SKM-1 treated with dmso at 0.1 percent for 144 hours (cell line): Measurements from ENCODE around the gene IFT122.

Experiments
- DNase-seq: peaks from one replicate; lab custom pipeline; 2025; ENCODE audit not compliant: unreplicated experiment; lab: John Stamatoyannopoulos, UW

The IFT122 gene

DNA sequence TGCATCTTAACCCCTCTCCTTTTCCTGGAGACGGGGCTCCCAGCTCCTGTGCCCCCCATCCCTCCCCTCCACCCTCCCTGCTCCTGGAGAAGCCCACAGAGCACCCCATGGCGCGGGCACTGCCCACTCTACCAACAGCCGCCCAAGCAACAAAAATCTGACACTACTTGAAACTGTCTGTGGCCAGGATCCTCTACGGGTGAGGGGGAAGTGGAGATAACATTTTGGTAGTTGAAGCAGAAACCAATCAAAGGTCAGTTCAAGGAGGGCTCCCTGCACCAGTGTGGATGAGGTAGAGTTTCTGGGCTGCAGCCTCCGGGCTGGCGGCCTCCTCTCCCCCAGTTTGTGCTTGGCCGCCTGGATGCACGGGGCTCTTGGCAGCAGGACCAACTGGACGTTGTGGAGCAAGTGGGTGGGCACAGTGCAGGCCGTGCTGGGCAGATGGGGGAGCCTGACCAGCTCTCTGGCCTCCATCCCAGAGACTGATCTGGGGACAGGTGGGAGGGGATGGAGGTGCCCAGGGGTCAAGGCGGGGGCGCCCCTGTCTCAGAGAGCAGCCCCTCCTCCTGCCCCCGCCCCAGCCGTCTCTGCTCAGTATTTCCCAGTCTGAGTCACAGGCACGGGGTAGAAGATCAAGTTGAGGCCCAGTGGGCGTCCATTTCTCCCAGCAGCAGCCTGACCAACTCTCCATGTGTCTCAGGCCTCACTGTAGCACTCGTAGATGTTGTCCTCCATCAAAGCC, 115.8 kb downstream of the IFT122 start:
- no peak for DNase-seq

DNA sequence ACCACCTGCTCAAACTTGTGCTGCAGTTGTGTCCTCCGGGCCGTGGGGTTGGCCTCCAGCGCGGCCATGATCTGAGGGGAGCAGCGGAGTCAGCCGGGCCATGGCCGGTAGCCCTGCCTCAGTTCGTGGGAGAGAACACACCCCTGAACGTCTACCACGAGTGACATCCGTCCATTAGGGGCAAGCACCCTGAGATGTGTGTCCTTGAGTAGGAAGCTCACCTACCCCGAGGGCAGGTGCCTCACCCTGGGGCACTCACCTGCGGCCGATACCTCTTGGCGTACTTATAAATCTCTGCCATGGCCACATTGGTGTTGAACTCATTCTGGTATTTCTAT, 116.3 kb downstream of the IFT122 start:
- DNase-seq = no peak

DNA sequence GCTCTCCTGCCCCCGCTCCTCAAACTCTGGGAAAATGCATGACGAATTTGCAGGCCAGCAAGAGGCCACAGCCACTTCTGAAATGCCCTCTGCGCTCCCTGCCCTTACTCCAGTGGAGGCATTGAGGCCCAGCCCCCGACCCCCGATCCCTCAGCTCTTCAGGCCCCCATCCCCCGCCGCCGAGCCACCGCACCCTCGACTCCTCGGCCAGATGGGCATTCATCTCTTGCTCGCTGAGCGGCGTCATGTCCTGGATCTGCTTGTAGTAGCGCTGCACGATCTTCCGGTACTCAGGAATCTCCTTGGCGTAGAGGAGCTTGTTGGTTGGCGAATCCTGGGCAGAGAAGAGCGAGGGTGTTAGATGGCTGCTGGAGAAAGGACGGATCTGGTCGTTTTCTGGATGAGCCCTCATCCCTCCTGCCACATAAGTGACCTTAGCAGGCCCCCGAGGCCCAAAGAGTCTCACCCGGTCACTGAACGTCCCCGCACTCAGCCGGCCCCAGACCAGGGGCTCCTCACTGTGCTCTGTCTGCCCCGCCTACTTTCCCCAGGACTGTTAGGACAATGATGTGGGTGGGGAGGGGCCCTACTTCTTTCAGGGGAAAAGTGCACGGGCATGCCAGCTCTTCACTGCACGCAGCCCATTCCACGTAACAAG, 117.0 kb downstream of the IFT122 start:
- no peak for DNase-seq

DNA sequence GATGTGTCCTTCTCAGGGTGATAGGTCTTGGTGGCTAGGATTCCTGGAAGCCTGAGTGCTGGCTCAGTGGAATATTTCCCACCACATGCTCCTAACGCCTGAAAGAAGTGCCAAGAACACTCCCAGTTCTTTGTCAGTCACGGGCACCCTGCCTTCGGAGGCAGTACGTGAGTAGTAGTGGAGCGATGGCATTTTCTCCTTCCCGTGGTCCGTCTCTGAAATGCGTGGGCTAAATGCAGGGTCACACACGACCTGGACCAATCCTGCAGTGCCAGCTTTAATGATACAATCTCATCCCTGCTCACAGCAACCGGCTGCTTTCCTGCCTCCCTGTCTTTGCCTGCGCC, 117.5 kb downstream of the IFT122 start:
- DNase-seq = no peak

DNA sequence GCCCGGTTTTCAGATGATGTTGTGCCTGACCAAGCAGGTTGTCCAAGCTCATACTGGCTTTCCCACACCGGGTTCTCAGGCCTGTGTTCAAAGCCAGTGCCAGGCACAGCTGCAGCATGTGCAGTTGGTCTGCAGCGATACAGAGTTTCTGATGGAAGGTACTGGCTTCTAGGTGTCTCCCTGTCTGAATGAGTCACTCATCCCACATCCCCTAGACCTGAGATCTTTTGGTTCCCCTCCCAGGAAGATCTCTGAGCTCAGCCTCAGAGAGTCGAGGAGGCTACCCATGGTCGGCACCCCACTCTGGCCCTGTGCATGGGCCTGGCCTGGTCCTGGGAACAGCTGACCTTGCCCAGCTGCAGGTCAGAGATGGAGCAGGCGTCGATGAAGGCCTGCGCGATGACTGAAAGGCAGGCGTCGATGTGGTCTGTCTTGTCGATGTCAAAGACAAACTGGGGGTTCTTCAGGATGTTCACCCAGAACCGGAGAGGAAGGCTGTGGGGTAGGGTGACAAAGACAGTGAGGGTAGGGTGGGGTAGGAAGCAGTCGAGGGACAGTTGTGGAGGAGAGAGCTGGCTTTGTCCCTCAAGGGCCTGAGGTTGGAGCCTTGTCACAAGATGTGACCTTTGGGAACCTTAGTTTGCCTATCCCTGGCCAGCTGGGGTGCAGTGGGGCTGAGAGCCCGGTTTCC, 118.2 kb downstream of the IFT122 start:
- DNase-seq = no peak

DNA sequence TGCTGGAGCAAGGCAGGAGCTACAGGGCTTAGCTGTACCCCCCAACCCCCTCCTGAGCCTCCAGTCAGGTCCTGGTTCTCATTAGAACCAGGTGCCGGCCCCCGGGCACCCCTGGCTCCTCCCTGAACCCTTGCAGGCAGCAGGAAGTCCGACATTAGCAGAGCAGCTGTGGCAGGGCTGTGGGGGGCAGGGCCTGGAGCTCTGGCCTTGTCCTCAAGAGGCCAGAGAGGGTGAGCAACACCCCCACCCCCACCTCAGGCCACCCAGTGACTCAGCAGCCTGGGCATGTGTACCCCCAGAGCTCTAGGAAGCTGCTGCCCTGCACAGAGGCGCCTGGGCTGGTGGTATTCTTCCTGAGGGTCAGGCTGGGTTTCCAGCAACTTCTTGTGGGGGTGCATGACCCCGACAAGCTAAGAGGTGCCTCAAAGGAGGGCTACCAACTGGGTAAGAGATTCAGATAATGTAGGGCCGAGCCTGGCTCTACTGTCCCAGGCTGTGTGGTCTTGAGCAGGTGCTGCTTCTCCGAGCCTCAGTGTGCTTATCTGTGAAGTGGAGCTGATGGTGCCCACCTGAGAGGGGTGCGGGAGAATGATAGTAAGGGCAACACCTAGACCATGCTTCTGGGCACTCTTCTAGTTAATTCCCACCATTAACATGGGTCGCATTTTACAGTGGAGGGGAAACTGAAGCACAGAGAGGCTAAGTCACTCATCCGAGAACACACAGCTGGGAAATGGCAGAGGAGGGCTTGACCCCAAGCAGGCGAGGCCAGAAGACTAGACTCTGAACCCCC, 118.9 kb downstream of the IFT122 start:
- DNase-seq = peak; percentile 34

DNA sequence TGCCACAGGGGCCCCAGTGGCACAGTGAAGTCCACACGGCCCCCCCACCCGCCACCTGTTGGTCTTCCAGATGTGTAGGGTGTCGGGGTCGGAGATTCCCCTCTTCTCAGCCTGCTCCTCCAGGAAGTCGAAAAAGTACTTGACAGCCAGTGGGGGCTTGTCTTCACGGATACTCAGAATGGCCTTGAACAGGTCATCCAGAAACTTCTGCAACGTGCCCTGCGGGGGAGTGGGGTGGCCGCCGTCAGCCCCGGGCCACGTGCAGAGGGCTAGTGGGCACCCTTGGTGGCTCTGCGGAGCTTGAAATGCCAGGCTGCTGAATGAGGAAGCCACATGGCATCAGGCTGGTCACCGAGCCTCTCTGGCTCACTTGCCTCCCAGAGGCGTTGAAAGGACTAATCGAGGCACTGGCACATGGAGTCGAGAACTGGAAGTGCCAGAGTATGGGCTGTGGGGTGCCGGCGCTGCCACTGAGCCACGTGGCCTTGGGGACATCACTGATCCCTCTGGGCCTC, 119.6 kb downstream of the IFT122 start:
- no peak for DNase-seq

DNA sequence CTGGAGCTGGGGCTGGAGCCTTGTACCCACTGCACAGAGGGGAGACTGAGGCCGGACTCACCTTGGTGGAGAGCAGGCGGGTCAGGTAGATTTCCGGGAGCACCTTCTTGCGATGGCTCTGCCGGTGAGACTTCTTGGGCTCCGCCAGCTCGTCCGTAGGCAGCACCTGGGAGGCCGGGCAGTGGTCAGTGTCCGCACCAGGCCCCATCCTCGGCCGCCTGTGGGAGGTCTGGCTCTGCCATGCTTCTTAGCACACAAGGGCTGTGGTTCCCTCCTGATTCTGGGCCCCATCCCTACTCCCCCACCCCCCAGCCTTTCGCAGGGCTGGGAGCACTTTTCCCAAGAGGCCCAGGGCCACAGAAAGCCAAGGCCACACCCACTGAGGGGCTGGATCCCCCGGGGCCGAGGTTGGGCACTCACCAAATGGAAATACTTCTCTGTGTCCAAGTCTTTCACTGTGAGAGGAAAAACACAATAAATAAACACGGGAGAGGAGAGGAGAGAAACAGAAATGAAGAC, 120.3 kb downstream of the IFT122 start:
- no peak for DNase-seq

DNA sequence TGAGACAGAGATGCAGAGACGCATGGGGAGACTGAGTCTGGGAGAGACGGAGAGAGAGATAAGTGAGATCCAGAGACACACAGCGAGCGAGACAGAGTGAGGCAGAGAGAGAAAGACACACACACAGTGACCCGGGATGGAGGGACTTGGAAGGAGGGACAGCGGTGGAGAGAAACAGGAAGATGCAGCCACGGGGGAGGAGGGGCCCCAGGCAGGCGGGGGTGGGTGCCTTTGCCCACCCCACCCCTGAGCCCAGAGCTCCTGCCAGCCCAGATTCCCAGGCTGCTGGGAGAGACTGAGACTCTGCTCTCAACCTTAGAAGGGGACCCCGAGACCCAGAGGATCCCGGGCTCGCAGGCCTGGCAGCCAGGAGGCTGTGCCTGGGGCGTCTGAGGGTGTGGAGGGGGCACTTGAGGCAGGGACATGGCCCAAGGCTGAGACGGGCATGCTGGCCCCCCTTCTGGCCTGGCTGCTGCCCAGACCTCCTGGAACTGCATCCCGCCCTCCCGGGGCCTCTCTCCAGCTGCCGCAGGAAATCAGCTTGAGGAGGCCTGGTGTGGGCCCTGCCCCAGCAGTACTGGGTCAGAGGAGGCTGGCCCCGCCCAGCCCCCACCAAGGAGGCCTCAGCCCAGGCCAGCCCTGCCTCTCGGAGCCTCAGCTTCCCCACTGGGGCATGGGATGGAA, 121.0 kb downstream of the IFT122 start:
- DNase-seq = no peak

DNA sequence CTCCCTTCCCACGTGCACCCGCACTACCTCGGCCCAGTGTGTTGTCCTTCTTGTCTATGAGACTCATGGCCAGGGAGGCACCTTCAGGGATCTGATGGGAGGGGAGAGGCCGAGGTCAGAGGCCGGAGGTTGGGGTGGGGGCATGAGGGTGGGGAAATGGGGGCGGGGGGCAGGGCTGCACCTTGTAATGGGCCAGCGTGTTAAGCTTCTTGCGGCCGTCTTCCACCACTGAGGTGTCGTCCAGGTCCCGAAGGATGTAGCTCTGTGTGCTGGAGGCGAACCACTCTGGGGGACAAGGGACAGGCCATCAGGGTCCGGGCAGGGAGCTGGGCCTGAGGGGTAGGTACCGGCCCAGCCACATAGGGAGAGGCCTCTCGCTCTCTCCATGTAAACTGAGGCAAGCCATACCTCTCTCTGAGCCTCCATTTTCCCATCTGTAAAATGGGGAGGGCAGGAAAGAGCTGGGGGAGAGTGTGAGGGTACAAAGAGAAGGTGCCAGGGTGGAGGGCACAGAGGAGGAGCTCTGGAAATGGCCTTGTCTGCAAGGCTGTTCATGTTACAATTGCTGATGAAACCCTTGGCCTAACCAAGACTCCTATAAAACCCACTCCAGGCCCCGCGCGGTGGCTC, 121.7 kb downstream of the IFT122 start:
- no peak for DNase-seq

DNA sequence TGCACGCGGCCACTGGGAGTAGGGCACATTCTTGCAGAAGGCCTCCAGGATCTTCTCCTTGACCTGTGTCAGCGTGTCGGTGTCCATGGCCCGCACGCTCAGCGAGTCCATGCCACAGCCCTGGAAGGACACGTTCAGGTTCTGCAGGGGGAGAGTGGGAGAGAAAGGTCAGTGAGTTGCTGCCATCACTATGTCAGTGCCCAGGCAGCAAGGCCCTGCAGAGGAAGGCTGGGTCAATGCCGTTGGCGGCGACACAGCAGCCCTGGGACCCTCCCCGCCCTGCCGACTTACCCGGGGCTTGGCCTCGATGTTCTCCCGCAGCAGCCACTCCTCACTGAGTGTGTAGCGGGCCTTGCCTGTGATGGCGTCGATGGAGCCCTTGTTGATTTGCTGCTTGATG, 122.8 kb downstream of the IFT122 start:
- DNase-seq = no peak

DNA sequence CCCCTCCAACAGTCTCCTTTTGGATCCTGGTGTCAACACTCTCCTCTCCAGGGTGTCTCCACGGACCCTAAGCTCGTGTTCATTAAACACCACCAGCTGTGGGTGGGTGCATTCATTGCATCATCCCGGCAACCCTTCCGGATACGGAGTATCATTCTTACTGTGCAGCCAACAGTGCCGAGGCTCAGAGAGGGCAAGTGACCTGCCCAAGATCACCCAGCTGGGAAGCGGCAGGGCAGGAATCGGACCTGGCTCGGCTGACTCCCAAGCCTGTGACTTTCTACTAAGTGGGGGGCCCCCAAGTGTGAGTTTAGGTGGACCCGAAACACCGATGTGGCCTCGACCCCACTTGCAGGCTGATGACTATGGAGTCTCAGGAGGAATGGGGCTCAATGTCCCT, 123.3 kb downstream of the IFT122 start:
- DNase-seq = no peak

DNA sequence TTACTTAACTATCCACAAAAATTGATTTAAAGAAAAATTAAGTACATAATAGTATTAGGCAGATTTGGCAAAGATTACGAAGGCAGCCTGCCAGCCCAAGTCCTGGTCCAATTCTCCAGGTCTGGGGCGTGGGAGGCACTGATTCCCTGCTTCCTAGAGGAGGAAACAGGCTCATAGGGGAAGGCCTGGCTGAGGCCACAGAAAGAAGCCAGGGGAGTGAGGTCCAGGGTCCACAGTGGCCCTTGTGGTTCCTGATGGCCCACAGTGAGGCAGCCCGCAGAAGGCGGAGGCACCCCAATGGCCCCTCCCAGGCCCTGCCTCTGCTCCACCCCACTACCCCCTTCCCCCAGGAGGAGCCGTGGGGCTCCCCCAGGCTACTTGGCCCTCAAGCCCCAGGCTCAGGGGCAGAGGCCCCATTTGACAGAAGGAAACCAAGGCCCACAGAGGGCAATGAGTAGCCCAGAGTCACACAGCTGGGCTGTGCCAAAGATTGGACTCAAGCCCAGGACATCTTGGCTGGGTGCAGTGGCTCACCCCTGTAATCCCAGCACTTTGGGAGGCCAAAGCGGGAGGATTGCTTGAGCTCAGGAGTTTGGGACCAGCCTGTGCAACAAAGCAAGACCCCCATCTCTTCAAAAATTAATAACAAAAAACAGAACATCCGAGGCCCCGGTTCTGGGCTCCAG, 124.0 kb downstream of the IFT122 start:
- no peak for DNase-seq

DNA sequence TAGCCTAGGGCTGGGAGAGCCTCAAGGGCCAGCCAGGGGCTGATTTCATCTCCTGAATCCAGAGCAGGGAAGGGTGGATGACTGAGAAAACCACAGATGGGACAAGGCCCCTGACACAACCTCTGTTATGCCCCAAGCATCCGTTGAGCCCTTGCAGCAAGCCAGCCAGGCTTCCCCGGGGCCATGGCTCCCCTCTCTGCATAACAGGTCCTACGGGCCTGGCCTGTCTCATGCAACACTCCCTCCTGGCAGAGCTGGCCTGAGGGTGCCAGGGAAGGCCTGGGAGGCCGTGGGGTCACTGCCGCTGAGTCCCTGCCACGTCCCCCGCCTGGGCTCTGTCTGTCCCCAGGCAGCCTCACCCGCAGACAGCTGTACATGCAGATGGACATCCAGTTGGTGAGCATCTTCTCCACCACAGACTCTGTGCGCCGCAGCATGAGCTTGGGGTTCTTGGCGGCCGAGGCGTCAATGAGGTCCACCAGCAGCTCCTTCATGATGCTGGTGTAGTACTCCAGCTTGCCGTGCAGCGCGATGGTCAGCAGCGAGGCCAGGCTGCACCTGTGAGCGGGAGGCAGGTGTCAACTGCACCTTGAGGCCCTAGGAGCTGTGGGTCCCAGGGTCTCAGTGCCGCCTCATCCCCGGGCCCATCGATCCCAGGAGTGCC, 125.1 kb downstream of the IFT122 start:
- no peak for DNase-seq

DNA sequence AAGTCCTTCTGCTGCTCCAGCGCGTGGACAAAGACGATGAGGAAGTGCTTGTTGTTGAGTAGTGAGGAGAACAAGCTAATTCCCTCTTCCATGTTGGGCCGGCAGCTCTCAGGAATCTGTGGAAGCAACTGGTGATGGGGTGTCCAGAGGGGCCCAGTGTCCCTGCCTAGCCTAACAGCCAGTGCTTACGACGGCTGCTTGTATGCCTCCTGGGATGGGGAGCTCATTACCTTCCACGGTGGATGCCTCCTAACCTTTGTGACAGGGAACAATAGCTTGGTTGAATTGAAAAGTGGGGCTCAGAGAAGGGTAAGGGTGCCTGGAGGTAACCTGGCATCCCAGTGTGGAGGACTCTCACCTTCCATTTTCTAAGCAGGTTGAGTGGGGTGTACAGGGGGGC, 125.9 kb downstream of the IFT122 start:
- DNase-seq = no peak

DNA sequence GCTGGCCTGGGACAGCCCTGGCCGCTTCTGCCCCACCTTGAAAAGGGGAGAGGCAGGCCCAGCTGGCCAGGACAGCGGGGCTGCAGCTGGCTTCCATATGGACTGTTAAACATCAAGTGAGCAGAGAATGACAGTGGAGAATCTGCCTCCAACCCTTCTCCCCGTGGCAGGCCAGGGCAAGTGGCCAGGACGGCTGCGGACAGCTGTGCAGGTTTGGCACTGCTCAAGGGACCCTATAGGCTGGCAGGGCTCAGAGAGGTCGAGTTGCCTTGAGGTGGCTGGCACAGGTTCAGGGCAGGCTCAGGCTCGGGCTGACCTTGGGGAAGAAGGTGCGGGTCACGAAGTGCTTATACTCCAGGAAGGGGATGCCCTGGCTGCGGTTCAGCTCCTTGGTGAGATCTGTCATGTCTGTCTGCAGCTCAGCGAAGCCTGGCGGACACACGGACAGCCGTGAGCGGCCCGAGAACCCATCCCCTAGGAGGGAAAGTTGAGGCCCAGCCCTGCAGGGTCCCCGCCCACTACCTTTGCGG, 127.2 kb downstream of the IFT122 start:
- DNase-seq = no peak

DNA sequence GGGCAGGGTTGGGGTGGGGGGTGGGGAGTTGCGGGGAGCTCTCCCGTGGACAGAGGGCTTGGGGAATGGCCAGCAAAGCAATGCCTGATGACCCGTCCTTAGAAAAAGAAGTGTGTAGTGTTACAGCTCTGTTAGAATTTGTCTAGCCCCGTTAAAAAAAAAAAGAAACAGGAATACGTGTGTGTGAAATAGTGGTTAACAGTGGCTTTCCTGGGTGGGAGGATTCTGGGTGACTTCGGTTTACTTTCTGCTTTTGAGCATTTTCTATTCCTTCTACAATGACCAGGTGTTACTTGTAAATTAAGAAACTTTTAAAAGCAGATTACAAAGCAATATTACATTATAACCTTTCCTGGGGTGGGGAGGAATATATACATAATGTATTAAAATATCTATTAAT, 127.9 kb downstream of the IFT122 start:
- DNase-seq = no peak

DNA sequence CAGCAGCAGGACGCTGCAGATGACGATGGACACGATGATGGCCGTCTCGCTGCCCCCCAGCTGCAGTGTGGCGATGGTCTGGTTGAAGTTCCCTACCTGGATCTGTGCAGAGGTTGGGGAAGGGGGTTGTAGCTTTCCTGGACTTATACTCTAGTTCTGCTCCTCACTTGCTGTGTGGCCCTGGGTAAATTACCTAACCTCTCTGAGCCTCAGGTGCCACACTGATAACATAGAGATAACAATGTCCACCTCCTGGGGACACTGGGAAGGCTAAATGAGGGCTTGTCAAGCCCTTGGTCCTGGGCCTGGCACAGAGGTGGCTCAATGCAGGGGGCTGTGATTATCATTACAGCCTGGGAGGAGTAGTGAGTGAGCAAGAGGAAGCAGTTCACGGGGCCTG, 129.8 kb downstream of the IFT122 start:
- DNase-seq = no peak
